ENCODE data around the gene DLG4.
A peak's percentile ranks its signal among the peaks of the same experiment; 100 is the strongest.

DLG4 gene

GRCh38 chr17:7226721-7227710 is 7.4 kb upstream of the DLG4 start:
- DNase-seq = no peak

GRCh38 chr17:7225711-7226331 is 6.2 kb upstream of the DLG4 start:
- DNase-seq = no peak

- no peak for DNase-seq
Measured at GRCh38 chr17:7224661-7225111, 5.0 kb upstream of the DLG4 start.

DNA sequence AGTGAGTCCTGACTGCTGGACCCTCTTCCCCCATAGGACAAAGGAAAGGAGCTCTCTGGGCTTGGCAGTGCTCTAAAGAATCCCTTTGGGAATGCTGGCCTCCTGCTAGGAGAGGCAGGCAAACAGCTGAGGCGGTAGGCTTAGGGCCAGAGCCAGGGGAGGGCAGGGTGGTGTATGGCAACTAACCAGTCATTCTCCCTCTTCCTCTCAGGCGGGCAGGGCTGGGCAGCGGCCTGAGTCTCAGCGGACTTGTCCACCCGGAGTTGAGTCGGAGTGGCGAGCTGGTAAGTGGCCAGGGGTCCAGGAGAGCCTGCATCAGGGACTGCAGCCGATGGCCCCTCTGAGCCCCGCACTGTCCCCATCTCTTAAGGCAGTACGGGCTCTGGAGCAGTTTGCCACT is 4.5 kb upstream of the DLG4 start:
- no peak for DNase-seq

DNA sequence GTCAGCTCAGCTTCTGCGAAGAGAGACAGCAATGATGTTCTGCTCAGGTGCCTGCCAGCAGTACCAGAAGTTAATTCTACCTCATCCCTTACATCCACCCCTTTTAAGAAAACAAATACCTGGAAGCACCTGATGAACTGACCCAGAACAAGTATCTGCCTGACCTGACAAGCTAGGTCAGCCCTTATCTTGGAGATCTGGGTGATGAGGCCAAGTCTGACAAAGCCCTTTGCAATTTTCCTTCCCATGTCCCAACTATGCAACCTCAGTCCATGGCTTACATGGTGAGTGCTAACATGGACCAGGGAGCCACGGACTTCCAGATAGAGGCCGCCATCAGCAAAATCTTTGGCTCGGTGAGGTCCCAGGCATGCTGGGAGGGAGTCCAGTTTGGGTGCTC is 3.7 kb upstream of the DLG4 start:
- DNase-seq = no peak

DNA sequence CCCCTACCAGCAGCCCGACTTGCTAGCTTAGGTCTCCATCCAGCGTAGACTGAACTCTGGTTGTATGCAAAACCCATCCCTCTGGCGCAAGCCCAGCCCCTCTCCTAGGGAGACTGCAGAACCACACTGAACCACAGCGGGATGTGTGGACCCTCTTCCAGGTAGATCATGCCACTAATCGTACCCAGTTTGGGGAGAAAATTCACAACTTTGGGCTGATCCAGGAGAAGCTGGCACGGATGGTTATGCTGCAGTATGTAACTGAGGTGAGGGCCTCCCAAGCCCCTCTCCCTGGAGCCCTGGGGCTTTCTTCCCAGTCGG is 3.3 kb upstream of the DLG4 start:
- DNase-seq = no peak

DNA sequence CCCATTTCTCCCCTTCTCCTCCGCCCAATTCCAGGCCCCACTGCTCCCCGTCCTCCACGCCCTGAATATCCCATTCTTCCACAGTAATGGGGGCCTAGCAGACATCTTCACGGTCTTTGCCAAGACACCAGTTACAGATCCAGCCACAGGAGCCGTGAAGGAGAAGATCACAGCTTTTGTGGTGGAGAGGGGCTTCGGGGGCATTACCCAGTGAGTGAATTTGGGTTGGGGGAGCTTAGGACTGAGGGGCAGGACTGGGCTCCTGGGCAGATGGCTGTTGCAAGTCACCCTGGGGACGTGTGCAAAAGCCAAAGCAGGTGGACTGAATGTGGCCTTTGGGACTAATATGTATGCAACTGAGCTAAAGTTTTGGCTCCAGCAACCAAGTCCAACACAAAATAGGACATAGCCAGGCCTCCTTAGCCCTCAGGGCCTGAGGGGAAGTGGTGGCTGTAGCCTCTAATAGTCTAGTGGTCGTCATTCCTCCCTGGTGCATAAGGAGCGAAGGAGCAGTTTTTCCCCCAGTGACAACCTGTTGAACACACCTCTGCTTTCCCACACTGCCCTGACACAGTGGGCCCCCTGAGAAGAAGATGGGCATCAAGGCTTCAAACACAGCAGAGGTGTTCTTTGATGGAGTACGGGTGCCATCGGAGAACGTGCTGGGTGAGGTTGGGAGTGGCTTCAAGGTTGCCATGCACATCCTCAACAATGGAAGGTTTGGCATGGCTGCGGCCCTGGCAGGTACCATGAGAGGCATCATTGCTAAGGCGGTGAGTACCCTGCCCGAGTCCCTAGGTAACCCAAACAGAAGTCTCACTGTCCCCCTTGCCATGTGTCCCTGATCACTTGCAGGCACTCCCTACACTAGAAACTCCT is 2.7 kb upstream of the DLG4 start:
- DNase-seq = no peak

DNA sequence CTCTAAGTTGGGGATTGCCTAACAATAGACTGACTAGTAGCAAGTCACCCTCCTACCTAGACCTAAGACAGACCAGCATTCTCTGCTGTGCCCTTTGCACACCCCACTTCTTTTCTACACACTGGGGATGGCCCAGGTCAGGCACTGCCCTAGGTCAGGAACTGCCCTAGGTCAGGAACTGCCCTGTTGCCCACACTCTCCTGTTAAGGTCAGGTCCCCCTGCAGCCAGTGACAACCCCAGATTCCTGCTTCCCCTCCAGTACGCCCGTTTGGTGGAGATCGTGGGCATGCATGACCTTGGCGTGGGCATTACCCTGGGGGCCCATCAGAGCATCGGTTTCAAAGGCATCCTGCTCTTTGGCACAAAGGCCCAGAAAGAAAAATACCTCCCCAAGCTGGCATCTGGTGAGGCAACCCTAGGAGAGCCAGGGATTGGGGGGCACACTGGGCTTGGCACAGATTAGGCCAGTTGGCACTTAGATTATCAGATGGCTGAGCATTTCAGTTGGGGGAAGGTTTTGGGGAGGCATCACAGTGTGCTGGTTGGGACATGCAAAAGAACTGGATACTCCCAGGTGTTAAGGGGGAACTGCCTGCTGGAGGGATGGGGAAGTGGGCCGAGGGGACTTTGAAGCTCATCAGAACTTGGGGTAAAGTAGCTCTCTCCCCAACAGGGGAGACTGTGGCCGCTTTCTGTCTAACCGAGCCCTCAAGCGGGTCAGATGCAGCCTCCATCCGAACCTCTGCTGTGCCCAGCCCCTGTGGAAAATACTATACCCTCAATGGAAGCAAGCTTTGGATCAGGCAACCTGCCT is 1.8 kb upstream of the DLG4 start:
- DNase-seq = no peak

GRCh38 chr17:7220593-7221277 is 1.1 kb upstream of the DLG4 start:
- DNase-seq = no peak

DNA sequence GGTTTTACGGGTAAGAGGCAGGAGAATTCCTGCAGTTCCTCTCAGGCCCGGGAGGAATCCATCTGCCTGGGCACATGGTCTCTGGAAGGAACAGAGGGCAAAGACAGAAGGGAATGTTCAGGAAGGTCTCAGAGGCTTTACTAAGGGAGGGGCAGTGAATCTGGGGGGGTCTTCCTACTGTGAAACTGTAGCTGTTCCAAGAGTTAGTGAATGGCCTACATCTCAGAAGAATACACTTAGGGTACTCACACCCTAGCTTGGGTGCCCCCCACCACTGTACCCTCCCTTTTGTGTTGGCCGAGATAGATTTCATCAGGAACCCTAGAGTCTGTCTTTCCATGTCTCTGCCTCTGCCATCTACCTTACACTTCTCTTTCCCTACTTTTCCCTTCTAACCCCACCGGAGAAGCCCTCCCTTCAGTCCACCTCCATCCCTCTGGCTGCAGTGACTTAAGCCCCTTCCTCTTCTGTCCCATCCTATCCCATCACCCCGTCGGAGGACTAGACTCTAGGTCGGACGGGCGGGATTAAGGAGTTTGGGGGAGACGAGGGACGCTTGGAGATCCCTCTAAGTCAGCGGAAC is 316 bp downstream of the DLG4 start:
- peak; percentile 49 for DNase-seq

DNA sequence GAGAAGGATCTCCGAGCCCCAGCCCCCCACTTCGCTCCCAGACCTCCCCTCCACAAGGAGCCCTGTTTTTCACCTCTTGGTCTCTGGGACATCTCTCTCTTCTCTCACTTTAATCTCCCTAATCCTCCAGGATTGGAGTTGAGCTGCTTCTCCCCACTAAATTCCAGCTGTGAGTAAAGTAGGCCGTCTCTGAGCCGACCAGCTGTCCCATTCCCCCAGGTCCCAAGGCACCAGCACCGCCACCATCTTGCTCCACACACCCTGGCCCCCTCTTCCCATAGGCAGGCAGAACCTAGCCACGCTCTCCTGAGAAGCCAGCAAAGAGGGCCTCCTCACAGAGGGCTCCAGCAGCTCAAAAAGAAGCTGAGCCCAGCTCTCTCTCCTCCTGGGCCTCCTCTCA is 878 bp downstream of the DLG4 start:
- DNase-seq = no peak

- no peak for DNase-seq
Measured at GRCh38 chr17:7218166-7218565, 1.5 kb downstream of the DLG4 start.

GRCh38 chr17:7217113-7217987 is 2.3 kb downstream of the DLG4 start:
- DNase-seq = no peak

DNA sequence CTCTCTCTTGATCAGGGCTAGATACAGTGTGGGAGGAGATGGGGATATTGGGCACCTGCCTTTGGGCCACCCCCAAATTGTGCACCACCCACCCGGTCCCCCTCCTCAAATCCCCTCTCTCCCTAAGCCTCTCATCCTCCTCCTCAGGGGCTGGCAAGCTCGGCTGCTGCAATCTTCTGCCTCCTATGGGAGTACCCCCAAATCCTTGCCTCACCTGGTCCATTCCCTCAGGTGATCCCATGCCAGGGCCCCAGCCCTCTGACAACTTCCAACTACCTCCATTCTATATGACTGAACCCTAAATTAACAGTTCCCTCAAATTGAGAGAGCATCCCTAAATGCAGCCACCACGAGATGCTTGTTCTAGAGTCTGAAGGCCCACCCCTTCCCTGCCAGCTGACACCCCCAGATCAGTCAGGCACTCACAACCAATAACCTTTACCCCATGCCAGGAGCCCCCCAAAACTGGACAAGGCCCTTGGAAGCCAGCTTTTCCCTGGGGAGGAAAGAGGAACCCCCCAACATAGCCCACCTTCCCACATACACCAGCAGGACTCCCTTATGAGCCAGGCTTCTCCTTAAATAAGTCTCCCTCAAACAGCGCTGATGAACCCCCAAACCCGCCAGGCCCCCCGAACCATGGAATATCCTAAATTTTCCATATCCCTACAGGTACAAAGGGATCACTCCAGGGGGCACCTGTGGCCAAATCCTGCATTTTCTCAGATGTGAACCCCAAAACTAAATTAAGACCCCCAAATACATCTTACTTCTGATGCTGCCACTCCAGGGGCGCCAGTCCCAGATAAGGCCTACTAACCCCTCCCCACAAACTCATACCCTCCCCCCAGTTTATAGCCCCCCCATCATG is 3.2 kb downstream of the DLG4 start:
- no peak for DNase-seq

- DNase-seq = no peak
Measured at GRCh38 chr17:7215652-7216180, 3.9 kb downstream of the DLG4 start.

DNA sequence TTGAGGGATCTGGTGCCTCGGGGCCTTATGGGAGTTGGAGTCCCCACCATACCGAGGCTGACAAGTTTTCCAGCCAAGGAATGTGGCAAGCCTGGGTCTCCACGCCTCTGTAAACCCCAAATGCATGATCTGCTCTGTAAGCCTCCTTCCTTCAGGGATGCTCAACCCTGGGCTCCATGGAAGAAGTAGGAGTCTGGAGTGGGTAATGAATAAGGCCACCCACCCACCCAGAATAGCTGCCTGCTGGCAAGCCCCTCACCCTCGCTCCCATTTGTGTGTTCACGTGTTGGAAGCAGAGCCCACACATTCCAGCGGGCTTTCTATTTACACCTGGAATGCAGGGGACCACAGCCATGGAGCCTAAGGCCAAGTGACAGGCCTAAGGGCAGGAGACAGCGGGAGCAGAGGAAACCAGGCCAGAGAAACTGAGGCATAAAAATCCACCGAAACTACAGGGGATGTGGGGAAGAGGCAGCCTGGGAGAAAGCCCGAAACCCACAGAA is 4.4 kb downstream of the DLG4 start:
- DNase-seq = no peak

DNA sequence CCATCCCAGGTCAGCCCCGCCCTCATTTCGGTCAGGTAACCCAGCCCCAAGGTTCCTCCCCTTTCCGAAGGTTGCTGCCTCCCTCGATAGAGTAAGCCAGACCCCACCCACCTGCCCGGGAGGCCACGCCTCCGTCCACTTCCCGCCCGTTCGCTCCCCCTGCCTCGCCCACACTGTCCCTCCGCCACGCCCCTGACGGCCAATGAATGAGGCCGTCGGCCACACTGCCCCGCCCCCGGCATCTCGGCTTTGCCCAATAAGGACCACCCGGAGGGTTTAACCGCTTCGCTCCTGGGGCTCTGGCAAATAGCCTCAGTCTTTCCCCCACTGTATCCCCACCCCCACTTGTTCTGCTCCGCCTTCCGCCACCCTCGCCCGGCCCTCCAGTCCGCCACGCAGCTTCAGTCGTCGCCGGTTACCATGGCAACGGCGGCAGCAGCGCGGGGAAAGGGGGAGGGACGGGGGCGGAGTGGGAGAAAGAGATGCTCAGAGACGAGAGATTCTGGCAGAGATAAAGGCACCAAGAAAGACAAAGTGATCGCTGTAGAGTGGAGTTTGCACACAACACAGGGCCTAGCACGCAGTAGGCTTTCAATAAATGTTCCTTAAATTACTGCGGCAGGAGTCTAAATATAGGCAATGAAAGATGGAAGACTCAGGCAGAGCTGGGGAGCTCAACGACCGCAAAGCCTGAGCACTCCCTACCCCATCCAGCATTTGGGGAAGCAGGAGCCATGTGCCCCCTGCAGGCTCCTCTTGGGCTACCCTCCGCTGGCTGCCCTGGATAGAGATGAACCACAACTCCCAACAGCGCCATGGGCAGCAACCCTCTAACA is 5.1 kb downstream of the DLG4 start:
- peak; percentile 95 for DNase-seq

DNA sequence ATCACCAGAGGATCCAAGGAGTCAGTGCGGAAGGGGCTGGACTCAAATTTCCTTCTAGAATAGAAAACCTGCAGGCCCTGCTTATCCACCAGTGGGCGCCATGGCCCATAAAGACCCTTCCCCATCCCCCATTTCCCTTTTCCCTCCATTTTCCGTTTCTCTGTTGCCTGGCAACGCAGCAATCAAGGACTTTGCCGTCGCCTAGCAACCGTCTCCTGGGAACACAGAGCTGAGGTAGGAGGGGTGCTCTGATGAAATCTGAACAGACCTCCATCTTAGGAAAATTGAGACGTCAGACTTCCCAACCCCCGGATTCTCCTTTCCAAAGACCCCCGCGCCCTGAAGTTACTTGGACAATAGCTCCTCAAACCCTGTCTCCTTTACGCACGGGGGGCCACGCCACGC is 5.7 kb downstream of the DLG4 start:
- peak; percentile 76 for DNase-seq
